Calu3 (cell line): ENCODE data around the gene ADSS2. TPM values are rescaled to one million over a fixed set of nuclear protein-coding genes. Genes with fewer than 3 reads are reported as not detected.
"Not testable (repeated sequence)": the region's sequence is repeated elsewhere in the genome, so short reads cannot be mapped to it uniquely, and the experiment has no call there.

Experiments used
- BruUV-seq: library from RNA; stranded (reverse); fragments of 400-500 nt; replicated peaks from 2 replicates; lab custom pipeline; 2021; lab: Mats Ljungman, UMichigan
- CTCF ChIA-PET: fragments of 300-600 bp; sonication (Branson Sonifier 250); formaldehyde crosslinking; loops from one replicate; lab custom pipeline; 2022; ENCODE audit warnings: antibody characterized with exemption; lab: Charles Lee
- DNase-seq: peaks from one replicate; pipeline ENCODE4 v3.0.0; 2022
- H3K27ac Mint-ChIP-seq: one replicate; pipeline ENCODE4 v1.8.0; 2022; ENCODE audit warnings: mixed read lengths; ENCODE audit not compliant: unreplicated experiment
- H3K27me3 Mint-ChIP-seq: one replicate; pipeline ENCODE4 v1.8.0; 2022; ENCODE audit warnings: mixed read lengths; ENCODE audit not compliant: unreplicated experiment
- H3K36me3 Mint-ChIP-seq: one replicate; pipeline ENCODE4 v1.8.0; 2022; ENCODE audit warnings: mild to moderate bottlenecking, moderate library complexity, mixed read lengths; ENCODE audit not compliant: insufficient read depth, unreplicated experiment
- H3K4me1 Mint-ChIP-seq: one replicate; pipeline ENCODE4 v1.8.0; 2022; ENCODE audit warnings: mild to moderate bottlenecking, low read depth, mixed read lengths; ENCODE audit not compliant: unreplicated experiment
- H3K4me3 Mint-ChIP-seq: one replicate; pipeline ENCODE4 v1.8.0; 2022; ENCODE audit warnings: mild to moderate bottlenecking, low read depth, moderate library complexity, mixed read lengths; ENCODE audit not compliant: unreplicated experiment
- H3K9me3 Mint-ChIP-seq: one replicate; pipeline ENCODE4 v1.8.0; 2022; ENCODE audit warnings: low read depth, mixed read lengths; ENCODE audit not compliant: unreplicated experiment
- CTCF ChIP-seq: fragments of 200-600 bp; IDR thresholded peaks from one replicate; pipeline ENCODE4 v1.8.0; 2022; ENCODE audit warnings: antibody characterized with exemption; ENCODE audit not compliant: unreplicated experiment
- intact Hi-C: fragments of 100-400 bp; cut with micrococcal nuclease; formaldehyde crosslinking; loops from one replicate; pipeline ENCODE4 v1.10.0; 2022; ENCODE audit not compliant: unreplicated experiment
- total RNA-seq: library from RNA; stranded (reverse); gene quantifications from 2 replicates; pipeline ENCODE4 v1.2.3, GENCODE V29; 2022

Gene ADSS2
- total RNA-seq, 1 experiment from 2014 or later: 68.3 TPM

DNA sequence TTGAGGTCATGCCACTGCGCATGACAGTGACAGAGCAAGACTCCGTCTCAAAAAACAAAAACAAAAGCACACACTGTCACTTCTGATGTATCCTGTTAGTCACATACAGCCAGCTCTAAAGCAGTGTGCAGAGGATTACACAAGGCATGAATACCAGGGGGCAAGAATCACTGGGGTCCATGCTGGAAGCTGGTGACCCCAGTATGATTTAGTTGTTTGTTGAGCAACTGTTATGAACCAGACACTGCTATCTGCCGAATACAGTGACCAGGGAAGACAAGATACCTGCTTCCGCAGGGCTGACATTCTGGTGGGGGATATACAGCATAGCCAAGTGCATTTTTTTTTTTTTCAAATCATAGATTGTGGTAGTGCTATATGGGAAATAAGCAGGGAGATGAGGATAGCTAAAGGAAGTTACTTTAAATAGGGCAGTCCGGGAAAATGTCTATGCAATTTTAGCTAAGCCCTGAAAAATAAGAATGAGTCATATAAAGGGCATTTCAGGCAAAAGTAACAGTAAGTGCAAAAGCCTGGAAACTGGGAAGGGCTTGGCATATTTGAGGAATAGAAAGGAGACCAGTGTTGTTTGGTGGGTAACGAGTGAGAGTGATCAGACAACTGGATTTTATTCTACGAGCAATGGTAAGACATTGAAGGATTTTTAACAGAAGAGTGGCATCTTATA is 69.7 kb downstream of the ADSS2 start:
- no peaks in the 10 kb centered on the region for H3K27me3 Mint-ChIP-seq
- no peak for DNase-seq
- CTCF ChIA-PET: interaction anchor here (0.7 to 1.0 kb wide), 2 partner anchors 13 to 32 kb away, joined by 3 to 5 read pairs; no protein-coding TSS in a partner anchor
- H3K4me3 Mint-ChIP-seq: no peak overlapping the region
- H3K4me1 Mint-ChIP-seq: no peaks in the 10 kb centered on the region
- H3K27ac Mint-ChIP-seq: no peak overlapping the region
- no peaks in the 10 kb centered on the region for H3K9me3 Mint-ChIP-seq
- intact Hi-C loops: no loop called here
- no peak for TF ChIP-seq CTCF
- H3K36me3 Mint-ChIP-seq: no peaks in the 10 kb centered on the region
- no TSS peak for BruUV-seq

- no peaks in the 10 kb centered on the region for H3K9me3 Mint-ChIP-seq
- no peak for TF ChIP-seq CTCF
- CTCF ChIA-PET: no interaction called here
- no peak overlapping the region for H3K27ac Mint-ChIP-seq
- H3K4me3 Mint-ChIP-seq: no peak overlapping the region
- intact Hi-C loops: no loop called here
- no peaks in the 10 kb centered on the region for H3K4me1 Mint-ChIP-seq
- no peaks in the 10 kb centered on the region for H3K27me3 Mint-ChIP-seq
- no peaks in the 10 kb centered on the region for H3K36me3 Mint-ChIP-seq
- no peak for DNase-seq
- BruUV-seq: no TSS peak
Measured at GRCh38 chr1:244376126-244376525, 75.6 kb downstream of the ADSS2 start.

GRCh38 chr1:244375051-244375450 is 76.7 kb downstream of the ADSS2 start:
- no peak overlapping the region for H3K27ac Mint-ChIP-seq
- BruUV-seq: no TSS peak
- DNase-seq: no peak
- H3K36me3 Mint-ChIP-seq: no peaks in the 10 kb centered on the region
- H3K4me1 Mint-ChIP-seq: no peaks in the 10 kb centered on the region
- intact Hi-C loops: no loop called here
- H3K4me3 Mint-ChIP-seq: no peak overlapping the region
- CTCF ChIA-PET: no interaction called here
- TF ChIP-seq CTCF: no peak
- H3K27me3 Mint-ChIP-seq: no peaks in the 10 kb centered on the region
- no peaks in the 10 kb centered on the region for H3K9me3 Mint-ChIP-seq

GRCh38 chr1:244374484-244374883 is 77.2 kb downstream of the ADSS2 start:
- not testable (repeated sequence) for H3K27ac Mint-ChIP-seq

More at GRCh38 chr1:244374484-244374883, 77.2 kb downstream of the ADSS2 start:
- H3K36me3 Mint-ChIP-seq, H3K9me3 Mint-ChIP-seq, CTCF ChIA-PET, H3K27me3 Mint-ChIP-seq, DNase-seq, H3K4me3 Mint-ChIP-seq, BruUV-seq, H3K4me1 Mint-ChIP-seq, intact Hi-C loops: not testable (repeated sequence)
